Ascending aorta (tissue), 2 donors: Measurements from ENCODE around the gene TBC1D26. TPM values are rescaled to one million over a fixed set of nuclear protein-coding genes. Genes with fewer than 3 reads are reported as not detected.
"Not testable (repeated sequence)": the region's sequence is repeated elsewhere in the genome, so short reads cannot be mapped to it uniquely, and the experiment has no call there.

Source experiments
- DNase-seq, 2 donors: peaks; one replicate each; pipeline ENCODE4 v3.0.0-alpha.2; 2019; ENCODE audit warnings: low spot score in 2 of 2
- H3K27ac ChIP-seq, 2 donors: fragments of 200-600 bp; sonication (generic); one replicate each; pipeline ENCODE4 v1.5.1; 2016 to 2017; ENCODE audit warnings: mild to moderate bottlenecking in 1 of 2
- H3K27me3 ChIP-seq: fragments of 200-600 bp; sonication (generic); one replicate; pipeline ENCODE4 v1.5.1; 2017
- H3K36me3 ChIP-seq, 2 donors: fragments of 200-600 bp; sonication (generic); one replicate each; pipeline ENCODE4 v1.5.1; 2016
- H3K4me1 ChIP-seq, 2 donors: fragments of 200-600 bp; sonication (generic); one replicate each; pipeline ENCODE4 v1.5.1; 2016 to 2017; ENCODE audit warnings: mild to moderate bottlenecking in 1 of 2
- H3K4me3 ChIP-seq, 2 donors: fragments of 200-600 bp; sonication (generic); one replicate each; pipeline ENCODE4 v1.5.1; 2016 to 2017; ENCODE audit warnings: mild to moderate bottlenecking in 1 of 2
- H3K9me3 ChIP-seq, 2 donors: fragments of 200-600 bp; sonication (generic); one replicate each; pipeline ENCODE4 v1.5.1; 2016
- intact Hi-C: fragments of 100-400 bp; cut with DNase I; formaldehyde crosslinking; loops from one replicate; pipeline ENCODE4 v1.15.1; 2023
- total RNA-seq: library from RNA; depleted of rRNA; stranded (reverse); fragments of >200 nt; gene quantifications from one replicate; pipeline ENCODE4 v1.1.0, GENCODE V29; 2016
- TF ChIP-seq, protein P1 (sequence below), 3 experiments: fragments of 200-600 bp in 2 of 3; fragments of 450-650 bp in 1 of 3; sonication (generic) in 2 of 3; IDR thresholded peaks; one replicate each; pipeline ENCODE4 v1.5.1; 2016 to 2019; ENCODE audit warnings: antibody characterized with exemption in 3 of 3, mild to moderate bottlenecking in 1 of 3, moderate library complexity in 1 of 3

The TBC1D26 gene
- total RNA-seq, 1 donor from 2014 or later, result not detected

- TF ChIP-seq, protein P1, sequence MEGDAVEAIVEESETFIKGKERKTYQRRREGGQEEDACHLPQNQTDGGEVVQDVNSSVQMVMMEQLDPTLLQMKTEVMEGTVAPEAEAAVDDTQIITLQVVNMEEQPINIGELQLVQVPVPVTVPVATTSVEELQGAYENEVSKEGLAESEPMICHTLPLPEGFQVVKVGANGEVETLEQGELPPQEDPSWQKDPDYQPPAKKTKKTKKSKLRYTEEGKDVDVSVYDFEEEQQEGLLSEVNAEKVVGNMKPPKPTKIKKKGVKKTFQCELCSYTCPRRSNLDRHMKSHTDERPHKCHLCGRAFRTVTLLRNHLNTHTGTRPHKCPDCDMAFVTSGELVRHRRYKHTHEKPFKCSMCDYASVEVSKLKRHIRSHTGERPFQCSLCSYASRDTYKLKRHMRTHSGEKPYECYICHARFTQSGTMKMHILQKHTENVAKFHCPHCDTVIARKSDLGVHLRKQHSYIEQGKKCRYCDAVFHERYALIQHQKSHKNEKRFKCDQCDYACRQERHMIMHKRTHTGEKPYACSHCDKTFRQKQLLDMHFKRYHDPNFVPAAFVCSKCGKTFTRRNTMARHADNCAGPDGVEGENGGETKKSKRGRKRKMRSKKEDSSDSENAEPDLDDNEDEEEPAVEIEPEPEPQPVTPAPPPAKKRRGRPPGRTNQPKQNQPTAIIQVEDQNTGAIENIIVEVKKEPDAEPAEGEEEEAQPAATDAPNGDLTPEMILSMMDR (IDR thresholded peaks at IDR 0.05), result no peak
Observed at GRCh38 chr17:15742051-15742795, 10.1 kb downstream of the TBC1D26 start.

GRCh38 chr17:15742921-15743320 is 10.8 kb downstream of the TBC1D26 start:
- no peak for DNase-seq
- H3K4me1 ChIP-seq, result no peaks in the 10 kb centered on the region
- no peak overlapping the region for H3K27ac ChIP-seq
- H3K9me3 ChIP-seq, result no peaks in the 10 kb centered on the region
- no peaks in the 10 kb centered on the region for H3K36me3 ChIP-seq
- no peaks in the 10 kb centered on the region for H3K27me3 ChIP-seq
- intact Hi-C loops, result no loop called here
- H3K4me3 ChIP-seq, result no peak overlapping the region
- TF ChIP-seq, protein P1 (IDR thresholded peaks at IDR 0.05), result no peak

More at GRCh38 chr17:15742051-15742795, 10.1 kb downstream of the TBC1D26 start:
- H3K27me3 ChIP-seq, result no peaks in the 10 kb centered on the region
- intact Hi-C loops, result no loop called here
- no peak overlapping the region for H3K4me3 ChIP-seq
- no peaks in the 10 kb centered on the region for H3K36me3 ChIP-seq
- no peak for DNase-seq
- H3K4me1 ChIP-seq, result no peaks in the 10 kb centered on the region
- no peaks in the 10 kb centered on the region for H3K9me3 ChIP-seq
- no peak overlapping the region for H3K27ac ChIP-seq

GRCh38 chr17:15744074-15744676 is 12.1 kb downstream of the TBC1D26 start:
- TF ChIP-seq, protein P1 (IDR thresholded peaks at IDR 0.05), result no peak
- Histone ChIP-seq H3K4me1 (no peaks in the 10 kb centered on the region), H3K27ac (no peak overlapping the region), H3K27me3 (no peaks in the 10 kb centered on the region), H3K9me3 (no peaks in the 10 kb centered on the region), H3K4me3 (no peak overlapping the region), H3K36me3 (no peaks in the 10 kb centered on the region)
- intact Hi-C loops, result no loop called here
- DNase-seq, result no peak

DNA sequence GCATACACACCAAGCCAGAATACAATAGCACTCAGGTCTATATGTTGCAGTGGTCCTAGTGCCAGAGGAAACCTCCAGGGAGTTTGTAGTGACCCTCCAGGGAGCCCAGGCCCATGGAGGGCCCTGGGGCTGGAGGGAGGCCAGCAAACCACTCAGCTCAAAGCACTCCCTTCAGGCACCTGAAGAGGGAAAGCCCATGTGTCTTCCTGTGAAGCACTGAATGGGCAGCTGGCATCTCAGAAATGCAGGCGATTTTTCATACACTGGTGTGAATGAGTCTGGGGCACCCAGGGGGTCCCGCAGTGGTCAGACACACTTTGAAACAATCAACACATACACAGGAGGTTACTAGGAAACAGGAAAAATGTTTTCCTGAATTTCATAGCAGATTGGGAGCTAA is 12.8 kb downstream of the TBC1D26 start:
- no peaks in the 10 kb centered on the region for H3K4me1 ChIP-seq
- no peaks in the 10 kb centered on the region for H3K36me3 ChIP-seq

DNA sequence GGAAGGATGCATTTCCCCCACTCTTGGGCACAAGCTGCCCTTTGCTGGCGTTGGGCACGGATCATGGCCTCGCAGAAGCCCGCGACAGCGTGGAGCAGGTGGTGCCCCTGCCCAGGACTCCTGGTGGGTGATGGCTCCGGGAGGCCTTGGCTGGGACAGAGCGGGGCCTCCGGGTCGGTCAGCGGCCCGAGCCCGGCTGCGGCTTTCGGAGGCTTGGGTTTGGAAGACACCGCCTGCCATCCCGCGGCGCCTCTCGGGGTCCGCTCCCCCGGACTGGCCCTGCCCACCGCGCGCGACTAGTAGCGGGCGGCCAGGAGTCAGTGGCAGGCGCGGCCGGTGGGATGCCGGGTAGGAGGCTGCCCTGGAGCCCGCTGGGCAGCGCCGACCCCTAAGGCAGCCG is 17.3 kb downstream of the TBC1D26 start:
- H3K4me1 ChIP-seq, DNase-seq, H3K9me3 ChIP-seq, H3K4me3 ChIP-seq, intact Hi-C loops, H3K36me3 ChIP-seq, H3K27ac ChIP-seq, H3K27me3 ChIP-seq: not testable (repeated sequence)

More for the DNA sequence above, 12.8 kb downstream of the TBC1D26 start:
- Histone ChIP-seq H3K27me3 (no peaks in the 10 kb centered on the region), H3K9me3 (no peaks in the 10 kb centered on the region), H3K27ac (no peak overlapping the region), H3K4me3 (no peak overlapping the region)
- no peak for DNase-seq
- TF ChIP-seq, protein P1 (IDR thresholded peaks at IDR 0.05), result no peak
- intact Hi-C loops, result no loop called here

DNA sequence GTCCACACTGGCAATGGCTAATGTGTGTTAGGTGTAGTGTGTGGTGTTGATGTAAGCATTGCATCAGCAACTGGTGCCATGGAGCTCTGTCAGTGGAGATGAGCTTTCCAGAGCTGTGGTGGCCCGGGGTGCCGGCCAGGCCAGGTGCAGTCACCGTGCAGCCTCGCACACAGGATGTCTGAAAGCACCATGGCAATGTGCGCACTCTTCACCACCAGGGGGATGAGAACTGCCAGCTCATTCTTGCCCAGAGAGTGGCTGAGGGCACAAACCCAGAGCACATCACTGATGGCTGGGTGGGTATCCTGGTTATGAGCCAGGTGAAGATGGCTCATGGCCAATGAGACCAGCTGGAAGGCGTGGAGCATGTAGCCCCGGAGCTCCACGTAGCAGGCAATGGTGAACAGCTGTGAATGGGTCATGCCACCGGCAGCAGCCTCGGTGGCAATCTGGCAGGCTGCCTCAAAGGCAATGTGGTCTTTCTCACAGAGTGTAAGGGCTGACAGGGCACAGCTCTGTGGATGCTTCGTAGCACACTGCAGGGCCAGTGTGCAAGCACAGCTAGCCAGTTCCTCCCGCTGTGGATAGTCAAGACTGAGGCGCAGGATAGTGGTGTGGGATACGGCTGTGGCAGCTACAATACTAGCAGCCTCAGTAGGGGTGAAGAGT is 36.9 kb downstream of the TBC1D26 start:
- H3K9me3 ChIP-seq, H3K4me1 ChIP-seq, H3K27me3 ChIP-seq, H3K36me3 ChIP-seq, H3K27ac ChIP-seq, intact Hi-C loops, H3K4me3 ChIP-seq, DNase-seq: not testable (repeated sequence)

DNA sequence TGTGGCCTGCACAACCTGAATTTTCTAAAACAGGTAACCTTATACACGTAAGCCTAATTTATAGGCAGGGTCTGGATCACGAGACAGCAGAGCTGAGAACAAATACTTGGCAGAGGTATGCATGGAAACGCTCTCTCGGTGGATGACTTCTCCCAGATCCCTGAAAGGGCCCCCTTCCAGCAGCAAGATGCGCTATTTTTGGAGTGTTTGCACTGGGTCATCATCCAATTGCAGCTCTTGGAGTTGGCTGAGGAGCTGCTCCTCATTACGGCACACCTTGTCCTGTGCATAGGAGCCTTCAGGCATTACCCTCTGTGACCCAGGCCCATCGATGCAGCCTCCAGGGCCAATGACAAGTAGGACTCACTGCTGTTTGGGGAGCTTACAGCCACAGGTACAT is 38.6 kb downstream of the TBC1D26 start:
- DNase-seq, H3K27me3 ChIP-seq, H3K4me3 ChIP-seq, H3K27ac ChIP-seq, H3K9me3 ChIP-seq, H3K4me1 ChIP-seq, H3K36me3 ChIP-seq, intact Hi-C loops: not testable (repeated sequence)
